GM12878 (cell line): ENCODE measurements around the gene SLITRK3. TPM values are rescaled to one million over a fixed set of nuclear protein-coding genes. Genes with fewer than 3 reads are reported as not detected.

ENCODE experiments used
- ATAC-seq: fragments of 200-7000 bp; cut with Tn5 transposase; 3 replicates; pipeline ENCODE4 v1.9.1; 2020; ENCODE audit warnings: mild to moderate bottlenecking, moderate library complexity
- BruUV-seq: library from RNA; stranded (reverse); fragments of 400-500 nt; replicated peaks from 2 replicates; lab custom pipeline; 2021; lab: Mats Ljungman, UMichigan
- CTCF ChIA-PET: fragments of 300-600 bp; sonication (Branson Sonifier 250); formaldehyde crosslinking; extraction: SDS; loops from one replicate; lab custom pipeline; 2021; ENCODE audit warnings: inconsistent platforms; lab: Yijun Ruan, JAX
- POLR2A ChIA-PET: fragments of 350-600 bp; formaldehyde crosslinking; extraction: SDS; loops from one replicate; lab custom pipeline; 2021; ENCODE audit warnings: inconsistent platforms; lab: Charles Lee
- RAD21 ChIA-PET: fragments of 300-600 bp; sonication (Branson Sonifier 250); formaldehyde crosslinking; loops from one replicate; lab custom pipeline; 2023; ENCODE audit warnings: antibody characterized with exemption; ENCODE audit not compliant: unreplicated experiment; lab: Charles Lee
- SMC1A ChIA-PET: fragments of 300-600 bp; sonication (Branson Sonifier 250); formaldehyde crosslinking; loops from one replicate; lab custom pipeline; 2023; ENCODE audit not compliant: unreplicated experiment, uncharacterized antibody; lab: Charles Lee
- DNase-seq: peaks from one replicate; pipeline ENCODE4 v3.0.0-alpha.2; 2011; ENCODE audit warnings: low read depth, low spot score
- FAIRE-seq: peaks from 3 replicates; lab custom pipeline; 2011; peaks lifted over from hg19 to GRCh38; lab: Jason Lieb, UNC
- H2AFZ ChIP-seq: 2 replicates; pipeline ENCODE4 v1.6.0; 2011; ENCODE audit warnings: low read depth, low read length, control low read depth; ENCODE audit not compliant: control insufficient read depth
- H3K27ac ChIP-seq: 2 replicates; pipeline ENCODE4 v1.5.1; 2011; ENCODE audit warnings: control low read depth; ENCODE audit not compliant: control insufficient read depth, insufficient read depth
- H3K27me3 ChIP-seq, 2 experiments: replicated peaks in 1 of 2; 2 replicates each; pipeline versions ENCODE4 v1.6.0 to v1.6.1; 2011; ENCODE audit warnings: low read length in 1 of 2; ENCODE audit not compliant: control insufficient read depth in 2 of 2, insufficient read depth in 2 of 2
- H3K36me3 ChIP-seq, 2 experiments: 2 replicates each; pipeline ENCODE4 v1.5.1; 2011; ENCODE audit warnings: low read length in 1 of 2; ENCODE audit not compliant: control insufficient read depth in 2 of 2, insufficient read depth in 2 of 2
- H3K4me1 ChIP-seq: 2 replicates; pipeline ENCODE4 v1.6.1; 2011; ENCODE audit warnings: mild to moderate bottlenecking, low read length, moderate library complexity, mixed read lengths; ENCODE audit not compliant: control insufficient read depth, insufficient read depth
- H3K4me2 ChIP-seq: 2 replicates; pipeline ENCODE4 v1.6.0; 2011; ENCODE audit warnings: control low read depth; ENCODE audit not compliant: control insufficient read depth, insufficient read depth
- H3K4me3 ChIP-seq: fragments of 200-600 bp; sonication (generic); 2 replicates; pipeline ENCODE4 v1.5.1; 2016
- H3K79me2 ChIP-seq: 2 replicates; pipeline ENCODE4 v1.6.0; 2011; ENCODE audit warnings: low read length; ENCODE audit not compliant: control insufficient read depth, insufficient read depth
- H3K9ac ChIP-seq: 2 replicates; pipeline ENCODE4 v1.8.0; 2011; ENCODE audit warnings: low read length, control low read depth, mixed read lengths; ENCODE audit not compliant: control insufficient read depth, insufficient read depth
- H3K9me3 ChIP-seq: replicated peaks from 3 replicates; pipeline ENCODE4 v1.5.1; 2011; ENCODE audit warnings: mild to moderate bottlenecking, low read length; ENCODE audit not compliant: control insufficient read depth, insufficient read depth
- H4K20me1 ChIP-seq: 2 replicates; pipeline ENCODE4 v1.6.0; 2011; ENCODE audit not compliant: control insufficient read depth, insufficient read depth
- CBFB ChIP-seq: IDR thresholded peaks from 2 replicates; pipeline ENCODE4 v1.6.1; 2016; ENCODE audit warnings: antibody characterized with exemption, low read depth
- GATAD2B ChIP-seq: fragments of 450-650 bp; conservative IDR thresholded peaks from 2 replicates; pipeline ENCODE4 v1.6.1; 2017; ENCODE audit warnings: low read depth, mild to moderate bottlenecking, moderate library complexity
- POLR2AphosphoS5 ChIP-seq: IDR thresholded peaks from 2 replicates; pipeline ENCODE4 v1.6.1; 2011; ENCODE audit warnings: mild to moderate bottlenecking, low read length, inconsistent platforms
- STAT1 ChIP-seq: fragments of 450-650 bp; conservative IDR thresholded peaks from 2 replicates; pipeline ENCODE4 v1.6.1; 2014; ENCODE audit warnings: antibody characterized with exemption, mild to moderate bottlenecking
- WGBS: methylation state at CpG from one replicate; pipeline ENCODE4 v1.1.6; 2016; ENCODE audit warnings: low lambda C conversion rate; ENCODE audit not compliant: insufficient replicate concordance, insufficient coverage; ENCODE audit errors: missing lambda C conversion rate; 5-methylcytosine and 5-hydroxymethylcytosine counted together
- in situ Hi-C: fragments of 300-500 bp; cut with MboI; formaldehyde crosslinking; loops from 9 replicates; pipeline ENCODE4 v1.14.3; 2018; ENCODE audit warnings: mixed read lengths
- intact Hi-C: fragments of 100-400 bp; cut with micrococcal nuclease; formaldehyde crosslinking; loops from one replicate; pipeline ENCODE4 v1.14.2; 2022; ENCODE audit not compliant: unreplicated experiment
- polyA plus RNA-seq, 11 experiments: library from polyadenylated mRNA; depleted of rRNA in 4 of 11; unstranded in 6 of 11; stranded (reverse) in 5 of 11; fragments of >200 nt; fragmentation: Nextera tagmentation in 4 of 11; fragmentation: Illumina TruSeq in 1 of 11; extraction: Ambion mirVana in 4 of 11; extraction: Trizol in 1 of 11; gene quantifications; 1 replicate in 1 of 11; 2 replicates in 10 of 11; pipeline versions ENCODE4 v1.2.1 to v1.2.3, GENCODE V29; 2011 to 2016; ENCODE audit warnings: inconsistent platforms in 2 of 11, missing spikeins in 2 of 11, low read depth in 1 of 11
- total RNA-seq, 4 experiments: library from RNA; depleted of rRNA in 3 of 4; stranded (reverse); fragments of >200 nt in 3 of 4; fragmentation: Illumina TruSeq in 1 of 4; extraction: Trizol in 1 of 4; gene quantifications; 2 replicates each; pipeline versions ENCODE4 v1.2.1 to v1.2.3, GENCODE V29; 2013 to 2021
- TF ChIP-seq, protein P1 (sequence below): fragments of 450-650 bp; IDR thresholded peaks from 2 replicates; pipeline ENCODE4 v1.6.1; 2017; ENCODE audit warnings: mild to moderate bottlenecking, moderate library complexity

SLITRK3 gene
- total and polyA plus RNA-seq, 10 of the 15 experiments (the other 5 are each of a cell fraction or from before 2014, with no cell fraction given) = 0.03 TPM; not detected in 9

DNA sequence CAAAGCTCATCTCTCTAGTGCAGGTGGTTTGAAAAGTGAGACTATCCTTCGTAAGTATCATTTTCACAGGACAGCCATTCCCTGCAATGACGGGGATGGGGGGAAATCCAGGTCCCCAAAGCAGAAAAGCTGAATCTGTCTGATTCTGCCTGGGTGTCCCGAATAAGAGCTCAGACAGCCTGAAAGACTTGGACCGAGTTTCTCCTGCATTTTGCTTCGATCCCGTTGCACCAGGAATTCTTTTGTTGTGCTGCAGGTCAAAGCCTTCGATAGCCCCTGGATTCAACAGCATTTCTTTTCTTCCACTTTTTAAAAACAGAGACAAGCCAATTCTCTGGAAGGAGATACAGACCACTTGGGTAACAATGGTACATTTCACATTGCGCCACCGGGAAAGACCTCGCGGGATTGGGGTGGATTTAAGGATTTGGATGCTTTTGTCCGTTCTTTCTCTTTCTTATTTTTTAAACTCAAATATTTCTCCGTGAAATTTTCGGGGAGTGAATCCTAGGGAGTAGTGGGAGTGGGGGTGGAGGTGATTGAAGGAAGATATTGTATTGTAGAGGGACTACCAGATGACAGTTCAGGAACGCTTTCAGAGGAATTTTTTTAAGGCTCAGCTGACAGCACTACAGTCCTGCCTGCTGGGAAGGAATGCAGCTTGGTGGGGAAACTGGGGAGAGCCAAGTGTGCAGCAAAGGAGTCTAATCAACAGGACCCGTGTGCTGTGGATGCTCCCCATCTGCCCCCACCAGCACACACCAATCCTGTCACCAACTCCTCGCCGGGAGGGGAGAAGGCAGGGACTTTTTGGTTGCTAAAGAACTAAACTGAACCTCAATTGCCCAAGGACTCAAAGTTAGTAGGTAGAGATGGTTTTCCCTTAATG, 2.6 kb downstream of the SLITRK3 start:
- in situ Hi-C loops = no loop called here
- H3K27me3 ChIP-seq = peaks cover 7 to 11% of the 10 kb centered on the region in 2 experiments
- TF ChIP-seq STAT1 = no peak
- TF ChIP-seq, protein P1, sequence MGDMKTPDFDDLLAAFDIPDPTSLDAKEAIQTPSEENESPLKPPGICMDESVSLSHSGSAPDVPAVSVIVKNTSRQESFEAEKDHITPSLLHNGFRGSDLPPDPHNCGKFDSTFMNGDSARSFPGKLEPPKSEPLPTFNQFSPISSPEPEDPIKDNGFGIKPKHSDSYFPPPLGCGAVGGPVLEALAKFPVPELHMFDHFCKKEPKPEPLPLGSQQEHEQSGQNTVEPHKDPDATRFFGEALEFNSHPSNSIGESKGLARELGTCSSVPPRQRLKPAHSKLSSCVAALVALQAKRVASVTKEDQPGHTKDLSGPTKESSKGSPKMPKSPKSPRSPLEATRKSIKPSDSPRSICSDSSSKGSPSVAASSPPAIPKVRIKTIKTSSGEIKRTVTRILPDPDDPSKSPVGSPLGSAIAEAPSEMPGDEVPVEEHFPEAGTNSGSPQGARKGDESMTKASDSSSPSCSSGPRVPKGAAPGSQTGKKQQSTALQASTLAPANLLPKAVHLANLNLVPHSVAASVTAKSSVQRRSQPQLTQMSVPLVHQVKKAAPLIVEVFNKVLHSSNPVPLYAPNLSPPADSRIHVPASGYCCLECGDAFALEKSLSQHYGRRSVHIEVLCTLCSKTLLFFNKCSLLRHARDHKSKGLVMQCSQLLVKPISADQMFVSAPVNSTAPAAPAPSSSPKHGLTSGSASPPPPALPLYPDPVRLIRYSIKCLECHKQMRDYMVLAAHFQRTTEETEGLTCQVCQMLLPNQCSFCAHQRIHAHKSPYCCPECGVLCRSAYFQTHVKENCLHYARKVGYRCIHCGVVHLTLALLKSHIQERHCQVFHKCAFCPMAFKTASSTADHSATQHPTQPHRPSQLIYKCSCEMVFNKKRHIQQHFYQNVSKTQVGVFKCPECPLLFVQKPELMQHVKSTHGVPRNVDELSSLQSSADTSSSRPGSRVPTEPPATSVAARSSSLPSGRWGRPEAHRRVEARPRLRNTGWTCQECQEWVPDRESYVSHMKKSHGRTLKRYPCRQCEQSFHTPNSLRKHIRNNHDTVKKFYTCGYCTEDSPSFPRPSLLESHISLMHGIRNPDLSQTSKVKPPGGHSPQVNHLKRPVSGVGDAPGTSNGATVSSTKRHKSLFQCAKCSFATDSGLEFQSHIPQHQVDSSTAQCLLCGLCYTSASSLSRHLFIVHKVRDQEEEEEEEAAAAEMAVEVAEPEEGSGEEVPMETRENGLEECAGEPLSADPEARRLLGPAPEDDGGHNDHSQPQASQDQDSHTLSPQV = no peak
- TF ChIP-seq GATAD2B = no peak
- no peak for TF ChIP-seq CBFB
- TF ChIP-seq POLR2AphosphoS5 = no peak
- no peaks in the 10 kb centered on the region for H4K20me1 ChIP-seq
- H2AFZ ChIP-seq = no peak overlapping the region
- ChIA-PET POLR2A (no interaction called here), SMC1A (interaction anchor here (0.8 to 1.1 kb wide), 2 partner anchors 13 to 1278 kb away, joined by 3 read pairs; no protein-coding TSS in a partner anchor), CTCF (interaction anchor here (0.7 to 4.1 kb wide), 2 partner anchors 13 to 284 kb away, joined by 3 to 19 read pairs; no protein-coding TSS in a partner anchor), RAD21 (no interaction called here)
- H3K4me3 ChIP-seq = no peak overlapping the region
- 13% methylated on average over 18 of the region's 18 CpGs for WGBS
- H3K9ac ChIP-seq = no peak overlapping the region
- no peak for ATAC-seq
- no peak for DNase-seq
- H3K9me3 ChIP-seq = no peaks in the 10 kb centered on the region
- no peaks in the 10 kb centered on the region for H3K79me2 ChIP-seq
- no peak overlapping the region for H3K27ac ChIP-seq
- no peak for FAIRE-seq
- H3K4me1 ChIP-seq = no peaks in the 10 kb centered on the region
- no peaks in the 10 kb centered on the region for H3K36me3 ChIP-seq
- intact Hi-C loops = no loop called here
- H3K4me2 ChIP-seq = no peak overlapping the region
- BruUV-seq = no TSS peak
